Esophagus muscularis mucosa (tissue), 4 donors: ENCODE results near the gene SDF4. TPM values are rescaled to one million over a fixed set of nuclear protein-coding genes. Genes with fewer than 3 reads are reported as not detected.

Experiments
- DNase-seq: peaks from one replicate; pipeline ENCODE4 v3.0.0-alpha.2; 2017; ENCODE audit errors: extremely low spot score
- H3K27ac ChIP-seq, 4 donors: fragments of 200-600 bp; sonication (generic); replicated peaks in 1 of 4; 1 replicate in 3 of 4; 2 replicates in 1 of 4; pipeline ENCODE4 v1.5.1; 2016 to 2019; ENCODE audit warnings: mild to moderate bottlenecking in 1 of 4
- H3K27me3 ChIP-seq, 4 donors: fragments of 200-600 bp; sonication (generic); one replicate each; pipeline versions ENCODE4 v1.5.1 to v1.6.0; 2016 to 2019
- H3K36me3 ChIP-seq, 4 donors: fragments of 200-600 bp; sonication (generic); one replicate each; pipeline ENCODE4 v1.5.1; 2016 to 2019
- H3K4me1 ChIP-seq, 4 donors: fragments of 200-600 bp; sonication (generic); one replicate each; pipeline ENCODE4 v1.5.1; 2016 to 2019
- H3K4me3 ChIP-seq, 4 donors: fragments of 200-600 bp; sonication (generic); 1 replicate in 2 of 4; 2 replicates in 2 of 4; pipeline ENCODE4 v1.5.1; 2016 to 2019; ENCODE audit warnings: mild to moderate bottlenecking in 4 of 4, moderate library complexity in 1 of 4
- H3K9me3 ChIP-seq, 4 donors: fragments of 200-600 bp; sonication (generic); 1 replicate in 3 of 4; 2 replicates in 1 of 4; pipeline ENCODE4 v1.5.1; 2016 to 2019
- CTCF ChIP-seq, 3 experiments: fragments of 200-600 bp in 2 of 3; fragments of 450-650 bp in 1 of 3; sonication (generic) in 2 of 3; IDR thresholded peaks; one replicate each; pipeline ENCODE4 v1.5.1; 2017 to 2019; ENCODE audit warnings: antibody characterized with exemption in 3 of 3, mild to moderate bottlenecking in 2 of 3, moderate library complexity in 1 of 3
- EP300 ChIP-seq: sonication (generic); formaldehyde crosslinking; IDR thresholded peaks from one replicate; pipeline ENCODE4 v1.6.1; 2017; ENCODE audit warnings: antibody characterized with exemption
- POLR2A ChIP-seq: fragments of 450-650 bp; IDR thresholded peaks from one replicate; pipeline ENCODE4 v1.6.1; 2017; ENCODE audit warnings: antibody characterized with exemption, moderate library complexity, mild to moderate bottlenecking, low read depth
- POLR2AphosphoS5 ChIP-seq, 2 donors: sonication (generic); formaldehyde crosslinking; IDR thresholded peaks; one replicate each; pipeline ENCODE4 v1.6.1; 2017; ENCODE audit warnings: antibody characterized with exemption in 2 of 2
- WGBS: methylation state at CpG from one replicate; pipeline ENCODE4 v1.1.5; 2018; 5-methylcytosine and 5-hydroxymethylcytosine counted together
- intact Hi-C: fragments of 100-400 bp; cut with DNase I; formaldehyde crosslinking; loops from one replicate; pipeline ENCODE4 v1.15.1; 2023
- total RNA-seq, 4 donors: library from RNA; depleted of rRNA; stranded (reverse); fragments of >200 nt; gene quantifications; one replicate each; pipeline versions ENCODE4 v1.1.0 to v1.2.1, GENCODE V29; 2016

SDF4 gene
- total RNA-seq, 4 donors from 2014 or later = 88.5 to 125 (median 107) TPM

- Histone ChIP-seq H3K4me1 (peaks cover 0 to 15% (median 6%) of the 10 kb centered on the region in 4 donors), H3K27me3 (no peaks in the 10 kb centered on the region), H3K27ac (no peak overlapping the region), H3K9me3 (no peaks in the 10 kb centered on the region), H3K36me3 (peaks cover 41 to 100% (median 86%) of the 10 kb centered on the region in 4 donors), H3K4me3 (no peak overlapping the region)
- intact Hi-C loops = no loop called here
- no peak for DNase-seq
- TF ChIP-seq CTCF (IDR thresholded peaks at IDR 0.05) (no peak), POLR2A (no peak), POLR2AphosphoS5 (IDR thresholded peaks at IDR 0.05) (no peak), EP300 (no peak)
- 89% methylated on average over 28 of the region's 31 CpGs for WGBS
These were observed 25.4 kb upstream of the SDF4 start for GRCh38 chr1:1256956-1257871.

GRCh38 chr1:1255611-1256010 is 23.8 kb upstream of the SDF4 start:
- H3K27ac ChIP-seq = no peak overlapping the region
- no peaks in the 10 kb centered on the region for H3K9me3 ChIP-seq
- H3K36me3 ChIP-seq = peaks cover 36 to 98% (median 78%) of the 10 kb centered on the region in 4 donors
- DNase-seq = no peak
- no peaks in the 10 kb centered on the region for H3K27me3 ChIP-seq
- intact Hi-C loops = no loop called here
- WGBS = 94% methylated on average over 8 of the region's 10 CpGs
- TF ChIP-seq POLR2A = no peak
- no peak for TF ChIP-seq CTCF (IDR thresholded peaks at IDR 0.05)
- no peak for TF ChIP-seq EP300
- no peak for TF ChIP-seq POLR2AphosphoS5 (IDR thresholded peaks at IDR 0.05)
- H3K4me1 ChIP-seq = peaks cover 0 to 15% (median 4%) of the 10 kb centered on the region in 4 donors
- H3K4me3 ChIP-seq = no peak overlapping the region

- no peak for DNase-seq
- no peak for TF ChIP-seq POLR2A
- no peak for TF ChIP-seq CTCF (IDR thresholded peaks at IDR 0.05)
- no peak for TF ChIP-seq EP300
- no peak for TF ChIP-seq POLR2AphosphoS5 (IDR thresholded peaks at IDR 0.05)
- WGBS = 91% methylated on average over 15 of the region's 26 CpGs
- intact Hi-C loops = no loop called here
- H3K4me1 ChIP-seq = peaks cover 0 to 15% (median 2%) of the 10 kb centered on the region in 4 donors
- H3K4me3 ChIP-seq = no peak overlapping the region
- no peak overlapping the region for H3K27ac ChIP-seq
- H3K9me3 ChIP-seq = no peaks in the 10 kb centered on the region
- H3K27me3 ChIP-seq = no peaks in the 10 kb centered on the region
- H3K36me3 ChIP-seq = peaks cover 36 to 93% (median 72%) of the 10 kb centered on the region in 4 donors
These were observed 23.3 kb upstream of the SDF4 start for GRCh38 chr1:1255078-1255477.

GRCh38 chr1:1254667-1254998 is 22.8 kb upstream of the SDF4 start:
- peaks cover 36 to 89% (median 68%) of the 10 kb centered on the region in 4 donors for H3K36me3 ChIP-seq
- intact Hi-C loops = no loop called here
- no peaks in the 10 kb centered on the region for H3K27me3 ChIP-seq
- 88% methylated on average over 21 of the region's 21 CpGs for WGBS
- no peak overlapping the region for H3K4me3 ChIP-seq
- no peak for DNase-seq
- peaks cover 0 to 15% (median 0%) of the 10 kb centered on the region in 4 donors for H3K4me1 ChIP-seq
- H3K9me3 ChIP-seq = no peaks in the 10 kb centered on the region
- no peak for TF ChIP-seq POLR2AphosphoS5 (IDR thresholded peaks at IDR 0.05)
- no peak for TF ChIP-seq POLR2A
- no peak for TF ChIP-seq EP300
- TF ChIP-seq CTCF (IDR thresholded peaks at IDR 0.05) = no peak
- no peak overlapping the region for H3K27ac ChIP-seq
